HEK293T (cell line): ENCODE measurements around the gene ITSN1.

Experiments
- CTCF ChIA-PET: fragments of 350-600 bp; formaldehyde crosslinking; extraction: SDS; loops from one replicate; lab custom pipeline; 2021; ENCODE audit warnings: antibody characterized with exemption, inconsistent platforms; lab: Yijun Ruan, JAX
- POLR2A ChIA-PET: fragments of 350-600 bp; formaldehyde crosslinking; extraction: SDS; loops from one replicate; lab custom pipeline; 2020; ENCODE audit warnings: antibody characterized with exemption, inconsistent platforms; lab: Yijun Ruan, JAX
- DNase-seq: peaks from one replicate; pipeline ENCODE4 v3.0.0; 2012; ENCODE audit warnings: mixed read lengths; ENCODE audit errors: extremely low spot score
- ARNT ChIP-seq: fragments of 450-650 bp; IDR thresholded peaks from 2 replicates; pipeline ENCODE4 v1.6.1; 2017; ENCODE audit warnings: mild to moderate bottlenecking
- BHLHE40 ChIP-seq: fragments of 450-650 bp; IDR thresholded peaks from 2 replicates; pipeline ENCODE4 v1.6.1; 2016; ENCODE audit warnings: mild to moderate bottlenecking, moderate library complexity, borderline replicate concordance
- CTBP1 ChIP-seq: fragments of 450-650 bp; IDR thresholded peaks from 2 replicates; pipeline ENCODE4 v1.6.1; 2016; ENCODE audit warnings: borderline replicate concordance
- ELF4 ChIP-seq: fragments of 450-650 bp; IDR thresholded peaks from 2 replicates; pipeline ENCODE4 v1.6.1; 2017; ENCODE audit warnings: antibody characterized with exemption
- FOXA1 ChIP-seq: fragments of 450-650 bp; IDR thresholded peaks from 2 replicates; pipeline ENCODE4 v1.6.1; 2016; ENCODE audit warnings: mild to moderate bottlenecking
- FOXK2 ChIP-seq: fragments of 450-650 bp; IDR thresholded peaks from 2 replicates; pipeline ENCODE4 v1.6.1; 2016; ENCODE audit warnings: mild to moderate bottlenecking
- FOXM1 ChIP-seq: fragments of 450-650 bp; IDR thresholded peaks from 2 replicates; pipeline ENCODE4 v1.6.1; 2017; ENCODE audit warnings: mild to moderate bottlenecking, borderline replicate concordance
- HDGF ChIP-seq: fragments of 450-650 bp; IDR thresholded peaks from 2 replicates; pipeline ENCODE4 v1.6.1; 2017; ENCODE audit warnings: antibody characterized with exemption, borderline replicate concordance
- L3MBTL2 ChIP-seq: fragments of 450-650 bp; conservative IDR thresholded peaks from 2 replicates; pipeline ENCODE4 v1.6.1; 2016; ENCODE audit warnings: mild to moderate bottlenecking
- LEF1 ChIP-seq: fragments of 450-650 bp; IDR thresholded peaks from 2 replicates; pipeline ENCODE4 v1.6.1; 2017; ENCODE audit warnings: mild to moderate bottlenecking, borderline replicate concordance
- NFRKB ChIP-seq: fragments of 450-650 bp; IDR thresholded peaks from 2 replicates; pipeline ENCODE4 v1.6.1; 2016; ENCODE audit warnings: mild to moderate bottlenecking, moderate library complexity
- PKNOX1 ChIP-seq: fragments of 450-650 bp; IDR thresholded peaks from 2 replicates; pipeline ENCODE4 v1.6.1; 2016
- SP1 ChIP-seq: fragments of 450-650 bp; IDR thresholded peaks from 2 replicates; pipeline ENCODE4 v1.6.1; 2017
- SUZ12 ChIP-seq: fragments of 450-650 bp; IDR thresholded peaks from 2 replicates; pipeline ENCODE4 v1.6.1; 2016; ENCODE audit warnings: mild to moderate bottlenecking
- TARDBP ChIP-seq: fragments of 450-650 bp; IDR thresholded peaks from 2 replicates; pipeline ENCODE4 v1.6.1; 2016
- ZNF384 ChIP-seq: fragments of 450-650 bp; IDR thresholded peaks from 2 replicates; pipeline ENCODE4 v1.6.1; 2016

The ITSN1 gene

DNA sequence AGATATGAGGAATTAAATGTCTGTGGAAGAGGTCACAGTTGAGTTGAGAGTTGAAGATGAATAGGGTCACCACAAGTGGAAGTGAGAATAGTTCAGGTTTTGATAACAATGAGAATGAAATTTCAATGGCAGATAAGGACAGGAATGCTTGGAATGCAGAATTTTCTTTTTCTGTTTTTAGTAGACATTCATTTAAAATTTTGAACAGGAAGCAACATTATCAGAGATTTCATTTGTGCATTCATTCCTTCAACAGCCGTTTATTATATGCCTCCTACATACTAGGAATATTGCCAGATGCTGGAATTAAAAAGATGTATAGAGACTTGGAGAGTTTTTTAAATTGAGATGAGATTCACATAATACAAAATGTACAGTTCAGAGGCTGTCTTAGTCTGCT is 126.8 kb downstream of the ITSN1 start:
- TF ChIP-seq SP1 (no peak), FOXM1 (no peak), LEF1 (no peak), SUZ12 (no peak), PKNOX1 (no peak), TARDBP (no peak), BHLHE40 (no peak), ARNT (no peak), NFRKB (no peak), ZNF384 (no peak), CTBP1 (no peak), L3MBTL2 (no peak), ELF4 (no peak), FOXA1 (no peak), HDGF (no peak)
- POLR2A ChIA-PET = no interaction called here
- no peak for DNase-seq
- CTCF ChIA-PET = no interaction called here

DNA sequence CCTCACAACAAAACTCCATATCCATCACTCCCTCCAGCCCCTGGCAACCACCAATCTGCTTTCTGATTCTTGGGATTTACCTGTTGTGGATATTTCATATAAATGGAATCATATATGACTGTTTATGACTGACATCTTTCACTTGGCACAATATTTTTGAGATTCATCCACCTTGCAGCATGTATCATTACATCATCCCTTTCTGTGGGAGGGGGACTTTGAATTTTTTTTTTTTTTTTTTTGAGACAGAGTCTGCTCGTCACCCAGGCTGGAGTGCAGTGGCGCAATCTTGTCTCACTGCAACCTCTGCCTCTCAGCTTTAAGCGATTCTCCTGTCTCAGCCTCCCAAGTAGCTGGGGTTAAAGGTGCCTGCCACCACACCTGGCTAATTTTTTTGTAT is 128.2 kb downstream of the ITSN1 start:
- TF ChIP-seq SUZ12 = no peak
- TF ChIP-seq NFRKB = no peak
- TF ChIP-seq FOXA1 = no peak
- no peak for TF ChIP-seq L3MBTL2
- TF ChIP-seq ZNF384 = no peak
- TF ChIP-seq LEF1 = no peak
- TF ChIP-seq BHLHE40 = no peak
- TF ChIP-seq CTBP1 = no peak
- TF ChIP-seq FOXK2 = no peak
- no peak for TF ChIP-seq HDGF
- TF ChIP-seq SP1 = no peak
- no peak for DNase-seq
- ChIA-PET CTCF (no interaction called here), POLR2A (no interaction called here)

DNA sequence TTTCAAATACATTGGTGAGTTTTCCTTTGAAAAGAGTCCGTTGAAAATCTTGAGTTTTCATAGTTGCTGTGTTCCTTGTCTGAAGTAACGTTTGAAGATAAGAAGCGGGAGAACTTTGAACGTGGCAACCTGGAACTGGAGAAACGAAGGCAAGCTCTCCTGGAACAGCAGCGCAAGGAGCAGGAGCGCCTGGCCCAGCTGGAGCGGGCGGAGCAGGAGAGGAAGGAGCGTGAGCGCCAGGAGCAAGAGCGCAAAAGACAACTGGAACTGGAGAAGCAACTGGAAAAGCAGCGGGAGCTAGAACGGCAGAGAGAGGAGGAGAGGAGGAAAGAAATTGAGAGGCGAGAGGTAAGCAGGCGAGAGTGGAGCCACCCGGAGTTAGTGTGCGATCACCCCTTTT is 129.7 kb downstream of the ITSN1 start:
- no peak for TF ChIP-seq ZNF384
- TF ChIP-seq LEF1 = no peak
- no peak for DNase-seq
- ChIA-PET POLR2A (no interaction called here), CTCF (no interaction called here)

GRCh38 chr21:33774551-33774950 is 132.2 kb downstream of the ITSN1 start:
- ChIA-PET CTCF (no interaction called here), POLR2A (no interaction called here)
- TF ChIP-seq SUZ12 = no peak
- TF ChIP-seq ZNF384 = no peak
- TF ChIP-seq LEF1 = no peak
- no peak for TF ChIP-seq TARDBP
- no peak for DNase-seq

DNA sequence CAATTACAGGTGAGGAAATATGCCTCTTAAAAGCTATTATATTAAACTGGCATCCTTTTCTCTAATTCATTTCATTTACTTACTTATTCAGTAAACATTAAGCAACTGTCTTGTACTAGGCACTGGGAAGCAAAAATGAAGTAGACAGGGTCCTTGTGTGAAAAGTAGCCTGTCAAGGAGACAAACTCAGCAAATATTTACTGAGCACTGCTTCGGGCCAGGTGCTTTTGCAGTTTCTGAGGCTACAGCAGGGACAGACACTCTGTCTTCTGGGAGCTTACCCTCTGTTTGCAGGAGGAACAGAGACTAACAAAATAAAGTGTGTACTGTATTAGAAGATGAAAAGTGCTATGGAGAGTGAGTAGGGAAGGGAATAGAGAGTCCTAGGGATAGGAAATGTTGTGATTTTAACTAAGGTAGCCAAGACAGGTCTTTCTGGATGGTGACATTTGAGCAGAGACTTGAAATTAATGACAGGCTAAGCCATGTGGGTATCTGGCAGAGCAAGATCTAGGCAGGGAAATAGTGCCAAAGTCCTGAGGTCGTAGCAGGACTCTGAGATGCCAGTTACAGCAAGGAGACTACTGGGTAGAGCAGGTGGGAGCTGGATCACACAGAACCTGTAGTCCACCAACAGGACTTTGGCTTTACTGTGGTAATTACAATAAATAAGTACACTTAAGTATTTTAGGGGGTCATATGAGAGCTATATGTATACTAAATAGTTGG is 133.0 kb downstream of the ITSN1 start:
- ChIA-PET CTCF (no interaction called here), POLR2A (no interaction called here)
- TF ChIP-seq FOXM1 = no peak
- TF ChIP-seq SP1 = no peak
- no peak for TF ChIP-seq L3MBTL2
- no peak for TF ChIP-seq NFRKB
- TF ChIP-seq FOXA1 = no peak
- no peak for TF ChIP-seq BHLHE40
- no peak for TF ChIP-seq ARNT
- no peak for TF ChIP-seq TARDBP
- TF ChIP-seq PKNOX1 = no peak
- TF ChIP-seq SUZ12 = no peak
- TF ChIP-seq ELF4 = no peak
- no peak for TF ChIP-seq ZNF384
- no peak for TF ChIP-seq CTBP1
- TF ChIP-seq FOXK2 = no peak
- no peak for TF ChIP-seq LEF1
- no peak for TF ChIP-seq HDGF
- DNase-seq = no peak

DNA sequence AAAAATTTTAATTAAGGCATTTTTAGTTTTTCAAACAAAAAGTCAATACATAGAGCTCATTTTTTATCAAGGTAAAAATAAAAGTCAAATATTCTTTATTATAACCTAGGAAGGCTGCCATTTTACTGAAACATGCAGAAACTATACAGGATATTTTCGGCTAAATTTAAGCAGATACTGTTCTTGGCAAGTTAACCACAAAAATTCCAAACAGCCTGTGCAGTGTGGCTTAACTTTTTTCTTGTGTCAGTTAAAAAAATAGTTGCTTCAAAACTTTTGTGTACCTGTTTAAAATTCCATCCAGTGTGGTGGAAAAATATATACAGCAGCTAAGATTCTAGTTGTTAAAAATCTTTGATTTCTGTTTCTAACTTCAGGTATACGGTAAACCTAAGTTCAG is 138.3 kb downstream of the ITSN1 start:
- no peak for DNase-seq
- POLR2A ChIA-PET = no interaction called here

More for the DNA sequence above, 138.3 kb downstream of the ITSN1 start:
- no peak for TF ChIP-seq HDGF
- TF ChIP-seq ELF4 = no peak
- TF ChIP-seq NFRKB = no peak
- no peak for TF ChIP-seq SUZ12
- no peak for TF ChIP-seq ZNF384
- no peak for TF ChIP-seq CTBP1
- TF ChIP-seq FOXA1 = no peak
- TF ChIP-seq FOXM1 = no peak
- TF ChIP-seq SP1 = no peak
- TF ChIP-seq L3MBTL2 = no peak
- TF ChIP-seq FOXK2 = no peak
- no peak for TF ChIP-seq ARNT
- TF ChIP-seq BHLHE40 = no peak
- CTCF ChIA-PET = no interaction called here
